GM21737 (cell line): Measurements from ENCODE around the gene SPHK1.

ENCODE experiments used
- ATAC-seq: cut with Tn5 transposase; IDR thresholded peaks from one replicate; pipeline ENCODE4 v1.9.1; 2021; ENCODE audit warnings: mild to moderate bottlenecking, moderate library complexity; ENCODE audit not compliant: unreplicated experiment

Gene SPHK1

GRCh38 chr17:76432004-76432403 lies 47.6 kb downstream of the SPHK1 start:
- ATAC-seq = no peak

- no peak for ATAC-seq
These were observed 48.4 kb downstream of the SPHK1 start for GRCh38 chr17:76432712-76433336.

GRCh38 chr17:76433693-76434092 lies 49.3 kb downstream of the SPHK1 start:
- no peak for ATAC-seq

GRCh38 chr17:76434870-76435269 lies 50.5 kb downstream of the SPHK1 start:
- no peak for ATAC-seq

GRCh38 chr17:76435751-76436150 lies 51.3 kb downstream of the SPHK1 start:
- ATAC-seq = no peak
